DND-41 (cell line): ENCODE measurements around the gene CEP112.

Source experiments
- ATAC-seq: fragments of 200-7000 bp; cut with Tn5 transposase; 3 replicates; pipeline ENCODE4 v1.9.1; 2021; ENCODE audit warnings: low read depth; ENCODE audit not compliant: insufficient read depth
- DNase-seq: peaks from one replicate; pipeline ENCODE4 v3.0.0-alpha.2; 2020
- H2AFZ ChIP-seq: 2 replicates; pipeline ENCODE4 v1.6.0; 2012; ENCODE audit warnings: low read depth, low read length
- H3K27ac ChIP-seq: 2 replicates; pipeline ENCODE4 v1.5.1; 2012; ENCODE audit warnings: low read length, inconsistent platforms
- H3K27me3 ChIP-seq: fragments of 200-600 bp; sonication (generic); 2 replicates; pipeline ENCODE4 v1.6.0; 2012; ENCODE audit warnings: low read length, mild to moderate bottlenecking, inconsistent platforms; ENCODE audit not compliant: insufficient read depth, poor library complexity
- H3K36me3 ChIP-seq: 2 replicates; pipeline ENCODE4 v1.5.1; 2012; ENCODE audit warnings: low read length, inconsistent platforms; ENCODE audit not compliant: insufficient read depth
- H3K4me1 ChIP-seq: 2 replicates; pipeline ENCODE4 v1.5.1; 2012; ENCODE audit warnings: mild to moderate bottlenecking, low read length; ENCODE audit not compliant: insufficient read depth
- H3K4me2 ChIP-seq: 2 replicates; pipeline ENCODE4 v1.6.0; 2012; ENCODE audit warnings: mild to moderate bottlenecking, moderate library complexity, low read length, inconsistent platforms; ENCODE audit not compliant: insufficient read depth
- H3K4me3 ChIP-seq, 2 experiments: fragments of 200-600 bp in 1 of 2; shearing (Covaris generic) in 1 of 2; 2 replicates each; pipeline ENCODE4 v1.5.1; 2012 to 2016; ENCODE audit warnings: inconsistent platforms in 2 of 2, low read length in 2 of 2, mild to moderate bottlenecking in 2 of 2, low read depth in 1 of 2, moderate library complexity in 1 of 2
- H3K79me2 ChIP-seq: 2 replicates; pipeline ENCODE4 v1.6.0; 2012; ENCODE audit warnings: low read length, inconsistent platforms; ENCODE audit not compliant: insufficient read depth
- H3K9ac ChIP-seq: 2 replicates; pipeline ENCODE4 v1.6.0; 2012; ENCODE audit warnings: low read depth, mild to moderate bottlenecking, inconsistent platforms, low read length, moderate library complexity
- H3K9me3 ChIP-seq: 2 replicates; pipeline ENCODE4 v1.5.1; 2012; ENCODE audit warnings: low read length, moderate library complexity, mild to moderate bottlenecking, inconsistent platforms; ENCODE audit not compliant: insufficient read depth, severe bottlenecking
- H4K20me1 ChIP-seq: 2 replicates; pipeline ENCODE4 v1.6.0; 2012; ENCODE audit warnings: low read length; ENCODE audit not compliant: insufficient read depth
- EZH2 ChIP-seq: IDR thresholded peaks from 3 replicates; pipeline ENCODE4 v1.6.1; 2012; ENCODE audit warnings: borderline replicate concordance, low read depth, mild to moderate bottlenecking, moderate library complexity, low read length, inconsistent platforms; ENCODE audit not compliant: severe bottlenecking
- TF ChIP-seq, protein P1 (sequence below): IDR thresholded peaks from 2 replicates; pipeline ENCODE4 v1.5.1; 2012; ENCODE audit warnings: borderline replicate concordance, low read length, moderate library complexity, mild to moderate bottlenecking; ENCODE audit not compliant: poor library complexity, severe bottlenecking; ENCODE audit errors: extremely low read depth

The CEP112 gene

DNA sequence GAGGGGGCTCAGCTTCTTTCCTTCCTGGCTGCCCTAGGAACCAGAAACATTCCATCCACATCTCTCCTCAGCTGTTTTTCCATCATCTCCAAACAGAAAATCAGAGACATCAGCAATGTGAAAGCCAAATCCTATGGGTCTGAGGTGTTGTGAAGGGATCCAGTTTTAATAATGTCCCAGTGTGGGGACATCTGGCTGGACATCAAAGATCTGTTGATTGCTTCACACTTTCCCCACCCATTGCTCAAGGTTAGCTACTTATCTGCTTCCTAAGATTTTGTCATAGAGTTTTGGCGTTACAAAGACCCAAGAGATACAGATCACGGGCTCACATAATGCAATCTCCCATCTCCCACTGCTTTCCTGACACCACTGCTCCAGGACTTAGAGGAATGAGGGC lies 582.6 kb downstream of the CEP112 start:
- no peak overlapping the region for H2AFZ ChIP-seq
- TF ChIP-seq EZH2 = no peak
- H3K4me3 ChIP-seq = no peak overlapping the region
- H4K20me1 ChIP-seq = no peaks in the 10 kb centered on the region
- H3K79me2 ChIP-seq = no peaks in the 10 kb centered on the region
- no peak overlapping the region for H3K27ac ChIP-seq
- H3K9ac ChIP-seq = no peak overlapping the region
- H3K4me1 ChIP-seq = no peaks in the 10 kb centered on the region
- no peaks in the 10 kb centered on the region for H3K9me3 ChIP-seq
- no peaks in the 10 kb centered on the region for H3K27me3 ChIP-seq
- H3K4me2 ChIP-seq = no peak overlapping the region
- no peaks in the 10 kb centered on the region for H3K36me3 ChIP-seq
- no peak for ATAC-seq
- DNase-seq = no peak

GRCh38 chr17:65604070-65604469 lies 587.9 kb downstream of the CEP112 start:
- no peak for ATAC-seq
- no peak for DNase-seq
- H3K27me3 ChIP-seq = no peaks in the 10 kb centered on the region
- H4K20me1 ChIP-seq = no peaks in the 10 kb centered on the region
- H3K36me3 ChIP-seq = no peaks in the 10 kb centered on the region
- H3K9ac ChIP-seq = no peak overlapping the region
- no peaks in the 10 kb centered on the region for H3K9me3 ChIP-seq
- H3K4me3 ChIP-seq = no peak overlapping the region
- H2AFZ ChIP-seq = no peak overlapping the region
- H3K79me2 ChIP-seq = no peaks in the 10 kb centered on the region
- H3K4me2 ChIP-seq = no peak overlapping the region
- TF ChIP-seq, protein P1, sequence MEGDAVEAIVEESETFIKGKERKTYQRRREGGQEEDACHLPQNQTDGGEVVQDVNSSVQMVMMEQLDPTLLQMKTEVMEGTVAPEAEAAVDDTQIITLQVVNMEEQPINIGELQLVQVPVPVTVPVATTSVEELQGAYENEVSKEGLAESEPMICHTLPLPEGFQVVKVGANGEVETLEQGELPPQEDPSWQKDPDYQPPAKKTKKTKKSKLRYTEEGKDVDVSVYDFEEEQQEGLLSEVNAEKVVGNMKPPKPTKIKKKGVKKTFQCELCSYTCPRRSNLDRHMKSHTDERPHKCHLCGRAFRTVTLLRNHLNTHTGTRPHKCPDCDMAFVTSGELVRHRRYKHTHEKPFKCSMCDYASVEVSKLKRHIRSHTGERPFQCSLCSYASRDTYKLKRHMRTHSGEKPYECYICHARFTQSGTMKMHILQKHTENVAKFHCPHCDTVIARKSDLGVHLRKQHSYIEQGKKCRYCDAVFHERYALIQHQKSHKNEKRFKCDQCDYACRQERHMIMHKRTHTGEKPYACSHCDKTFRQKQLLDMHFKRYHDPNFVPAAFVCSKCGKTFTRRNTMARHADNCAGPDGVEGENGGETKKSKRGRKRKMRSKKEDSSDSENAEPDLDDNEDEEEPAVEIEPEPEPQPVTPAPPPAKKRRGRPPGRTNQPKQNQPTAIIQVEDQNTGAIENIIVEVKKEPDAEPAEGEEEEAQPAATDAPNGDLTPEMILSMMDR = no peak
- no peak for TF ChIP-seq EZH2
- H3K27ac ChIP-seq = no peak overlapping the region
- H3K4me1 ChIP-seq = no peaks in the 10 kb centered on the region

DNA sequence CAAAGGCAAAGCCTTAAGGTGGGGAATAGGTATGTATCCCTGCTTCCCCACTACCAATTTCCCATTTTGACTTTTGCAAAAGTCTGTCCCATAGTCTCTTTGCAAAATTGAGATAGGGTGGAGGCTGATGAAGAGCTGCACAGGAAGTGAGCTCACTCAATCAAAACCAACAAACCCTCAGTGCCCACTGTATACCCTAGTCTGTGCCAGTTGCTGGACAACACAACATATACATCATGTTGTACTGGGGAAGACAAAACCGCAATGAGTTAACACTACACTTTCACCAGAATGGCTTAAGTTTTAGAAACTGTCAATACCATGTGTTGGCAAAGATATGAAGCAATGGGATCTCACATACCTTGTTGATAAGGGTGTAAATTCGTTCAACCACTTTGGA lies 590.1 kb downstream of the CEP112 start:
- Histone ChIP-seq H3K79me2 (no peaks in the 10 kb centered on the region), H3K4me2 (no peak overlapping the region), H4K20me1 (no peaks in the 10 kb centered on the region), H3K36me3 (no peaks in the 10 kb centered on the region), H2AFZ (no peak overlapping the region), H3K4me3 (no peak overlapping the region), H3K9me3 (no peaks in the 10 kb centered on the region), H3K4me1 (no peaks in the 10 kb centered on the region), H3K27ac (no peak overlapping the region), H3K27me3 (no peaks in the 10 kb centered on the region), H3K9ac (no peak overlapping the region)
- TF ChIP-seq, protein P1 = no peak
- TF ChIP-seq EZH2 = no peak
- ATAC-seq (no peak), DNase-seq (no peak)

GRCh38 chr17:65601145-65601544 lies 590.8 kb downstream of the CEP112 start:
- Histone ChIP-seq H3K4me2 (no peak overlapping the region), H3K9ac (no peak overlapping the region), H2AFZ (no peak overlapping the region), H3K4me1 (no peaks in the 10 kb centered on the region), H3K79me2 (no peaks in the 10 kb centered on the region), H3K27ac (no peak overlapping the region), H3K27me3 (no peaks in the 10 kb centered on the region), H3K4me3 (no peak overlapping the region), H3K36me3 (no peaks in the 10 kb centered on the region), H4K20me1 (no peaks in the 10 kb centered on the region), H3K9me3 (no peaks in the 10 kb centered on the region)
- TF ChIP-seq EZH2 = no peak
- TF ChIP-seq, protein P1 = no peak
- DNase-seq (no peak), ATAC-seq (no peak)
